ENCODE results near the gene RASL10A. TPM values are rescaled to one million over a fixed set of nuclear protein-coding genes. Genes with fewer than 3 reads are reported as not detected.

Gene RASL10A
- total and polyA plus RNA-seq, 2 experiments from 2014 or later, result 1.2 to 3.6 TPM

GRCh38 chr22:29312218-29313125 is 3.0 kb downstream of the RASL10A start:
- Histone ChIP-seq H3K4me1 (ENCODE audit: low read depth) (peaks cover 13% of the 10 kb centered on the region), H3K4me3 (no peak overlapping the region), H3K9me3 (ENCODE audit: low read depth) (no peaks in the 10 kb centered on the region), H3K27ac (no peak overlapping the region), H3K27me3 (peaks cover 35% of the 10 kb centered on the region), H3K36me3 (no peaks in the 10 kb centered on the region)
- no peak for DNase-seq (ENCODE audit: low read depth in 1 of 2, low spot score in 1 of 2)
- TF ChIP-seq CTCF (IDR thresholded peaks at IDR 0.05; ENCODE audit: low read depth, low read length), result no peak

GRCh38 chr22:29311464-29312217 is 3.9 kb downstream of the RASL10A start:
- Histone ChIP-seq H3K9me3 (ENCODE audit: low read depth) (no peaks in the 10 kb centered on the region), H3K27ac (no peak overlapping the region), H3K27me3 (peaks cover 35% of the 10 kb centered on the region), H3K36me3 (no peaks in the 10 kb centered on the region), H3K4me1 (ENCODE audit: low read depth) (peaks cover 13% of the 10 kb centered on the region), H3K4me3 (no peak overlapping the region)
- TF ChIP-seq CTCF (IDR thresholded peaks at IDR 0.05; ENCODE audit: low read depth, low read length), result no peak
- peak in 1 of 2 donors; percentile 24 for DNase-seq (ENCODE audit: low read depth in 1 of 2, low spot score in 1 of 2)

GRCh38 chr22:29310863-29311339 is 4.6 kb downstream of the RASL10A start:
- DNase-seq (ENCODE audit: low read depth in 1 of 2, low spot score in 1 of 2), result peak in 1 of 2 donors; percentile 98
- Histone ChIP-seq H3K4me3 (no peak overlapping the region), H3K27me3 (peaks cover 29% of the 10 kb centered on the region), H3K27ac (no peak overlapping the region), H3K9me3 (ENCODE audit: low read depth) (no peaks in the 10 kb centered on the region), H3K4me1 (ENCODE audit: low read depth) (peaks cover 13% of the 10 kb centered on the region), H3K36me3 (no peaks in the 10 kb centered on the region)
- no peak for TF ChIP-seq CTCF (IDR thresholded peaks at IDR 0.05; ENCODE audit: low read depth, low read length)

- no peaks in the 10 kb centered on the region for H3K9me3 ChIP-seq (ENCODE audit: low read depth)
- peaks cover 22% of the 10 kb centered on the region for H3K27me3 ChIP-seq
- no peaks in the 10 kb centered on the region for H3K36me3 ChIP-seq
- no peak for TF ChIP-seq CTCF (IDR thresholded peaks at IDR 0.05; ENCODE audit: low read depth, low read length)
- H3K4me3 ChIP-seq, result no peak overlapping the region
- no peak overlapping the region for H3K27ac ChIP-seq
- H3K4me1 ChIP-seq (ENCODE audit: low read depth), result peaks cover 13% of the 10 kb centered on the region
- no peak for DNase-seq (ENCODE audit: low read depth in 1 of 2, low spot score in 1 of 2)
Measured at GRCh38 chr22:29310065-29310862, 5.2 kb downstream of the RASL10A start.

All from cardiac muscle cell (in vitro differentiated cells and primary cell).